HepG2 (cell line): ENCODE data around the gene CFAP92.

Experiments
- CTCF ChIP-seq: sonication (generic); formaldehyde crosslinking; IDR thresholded peaks from 2 replicates; pipeline ENCODE4 v1.5.0; 2020; ENCODE audit warnings: mild to moderate bottlenecking, missing genetic modification reagents, moderate library complexity
- EHMT2 ChIP-seq: fragments of 200-600 bp; sonication (generic); IDR thresholded peaks from 2 replicates; pipeline ENCODE4 v1.7.0; 2017; ENCODE audit warnings: antibody characterized with exemption, low read depth, low read length, borderline replicate concordance
- FOXA1 ChIP-seq, 2 experiments: fragments of 450-650 bp in 1 of 2; sonication (generic) in 1 of 2; formaldehyde crosslinking in 1 of 2; IDR thresholded peaks; 2 replicates each; pipeline versions ENCODE4 v1.4.0 to v1.6.1; 2016 to 2020; ENCODE audit warnings: missing genetic modification reagents in 1 of 2
- FOXO1 ChIP-seq: sonication (generic); formaldehyde crosslinking; IDR thresholded peaks from 2 replicates; pipeline ENCODE4 v1.4.0; 2020; ENCODE audit warnings: missing genetic modification reagents
- MXD3 ChIP-seq: IDR thresholded peaks from 2 replicates; pipeline ENCODE4 v1.6.1; 2016; ENCODE audit warnings: mild to moderate bottlenecking, missing biosample characterization, missing genetic modification reagents
- MYNN ChIP-seq: sonication (generic); formaldehyde crosslinking; IDR thresholded peaks from 2 replicates; pipeline ENCODE4 v1.4.0; 2020; ENCODE audit warnings: mild to moderate bottlenecking, low read depth, missing genetic modification reagents
- RBM39 ChIP-seq: fragments of 200-400 bp; formaldehyde crosslinking; IDR thresholded peaks from one replicate; pipeline ENCODE4 v1.6.1; 2018; ENCODE audit warnings: antibody characterized with exemption, mild to moderate bottlenecking, low read depth, low read length; ENCODE audit not compliant: poor library complexity, severe bottlenecking
- SNRNP70 ChIP-seq: fragments of 200-400 bp; formaldehyde crosslinking; IDR thresholded peaks from 2 replicates; pipeline ENCODE4 v1.6.1; 2017; ENCODE audit warnings: mild to moderate bottlenecking, low read depth, low read length, moderate library complexity
- SPEN ChIP-seq: sonication (generic); formaldehyde crosslinking; IDR thresholded peaks from 2 replicates; pipeline ENCODE4 v1.5.1; 2020; ENCODE audit warnings: low read depth, mild to moderate bottlenecking, missing genetic modification reagents
- TMF1 ChIP-seq: sonication (generic); formaldehyde crosslinking; IDR thresholded peaks from 2 replicates; pipeline ENCODE4 v1.8.1; 2022; ENCODE audit warnings: low read depth, missing genetic modification reagents
- ZFP90 ChIP-seq: sonication (generic); formaldehyde crosslinking; IDR thresholded peaks from 2 replicates; pipeline ENCODE4 v1.8.0; 2022; ENCODE audit warnings: missing genetic modification reagents, mild to moderate bottlenecking, inconsistent platforms, borderline replicate concordance
- ZNF740 ChIP-seq: sonication (generic); formaldehyde crosslinking; IDR thresholded peaks from 2 replicates; pipeline ENCODE4 v1.4.0; 2020; ENCODE audit warnings: missing genetic modification reagents

- TF ChIP-seq ZFP90 (CRISPR knock-in tag) (no peak), SNRNP70 (no peak), CTCF (CRISPR knock-in tag) (no peak), TMF1 (CRISPR knock-in tag) (no peak), MXD3 (CRISPR knock-in tag) (no peak), MYNN (CRISPR knock-in tag) (no peak), FOXO1 (no peak), RBM39 (no peak), EHMT2 (no peak), SPEN (no peak), FOXA1 (IDR thresholded peaks at IDR 0.05) (no peak), FOXA1 (CRISPR knock-in tag; IDR thresholded peaks at IDR 0.05) (no peak), ZNF740 (CRISPR knock-in tag) (no peak)
Measured at GRCh38 chr3:128878011-128878457, 115.8 kb downstream of the CFAP92 start.
